ENCODE results near the gene SERPINB5.

SERPINB5 gene

GRCh38 chr18:63506336-63506646, 29.5 kb downstream of the SERPINB5 start:
- H3K4me1 ChIP-seq (ENCODE audit: insufficient read depth, low read length) = no peaks in the 10 kb centered on the region

GRCh38 chr18:63508596-63508995, 31.8 kb downstream of the SERPINB5 start:
- H3K27ac ChIP-seq (ENCODE audit: low read depth, low read length) = no peak overlapping the region
- no peaks in the 10 kb centered on the region for H3K36me3 ChIP-seq (ENCODE audit: insufficient read depth, low read length)
- H3K4me3 ChIP-seq (ENCODE audit: low read depth in 1 of 2, low read length in 2 of 2) = no peak overlapping the region
- H3K9ac ChIP-seq (ENCODE audit: low read length) = no peak overlapping the region
- no peaks in the 10 kb centered on the region for H3K4me1 ChIP-seq (ENCODE audit: insufficient read depth, low read length)
- no peaks in the 10 kb centered on the region for H3K9me3 ChIP-seq (ENCODE audit: low read length)
- H3K27me3 ChIP-seq (ENCODE audit: control insufficient read depth in 1 of 2, insufficient read depth in 2 of 2, low read length in 2 of 2) = no peaks in the 10 kb centered on the region

More at GRCh38 chr18:63506336-63506646, 29.5 kb downstream of the SERPINB5 start:
- Histone ChIP-seq H3K9ac (ENCODE audit: low read length) (no peak overlapping the region), H3K36me3 (ENCODE audit: insufficient read depth, low read length) (no peaks in the 10 kb centered on the region), H3K4me3 (ENCODE audit: low read depth in 1 of 2, low read length in 2 of 2) (no peak overlapping the region), H3K27me3 (ENCODE audit: control insufficient read depth in 1 of 2, insufficient read depth in 2 of 2, low read length in 2 of 2) (no peaks in the 10 kb centered on the region), H3K9me3 (ENCODE audit: low read length) (no peaks in the 10 kb centered on the region), H3K27ac (ENCODE audit: low read depth, low read length) (no peak overlapping the region)

DNA sequence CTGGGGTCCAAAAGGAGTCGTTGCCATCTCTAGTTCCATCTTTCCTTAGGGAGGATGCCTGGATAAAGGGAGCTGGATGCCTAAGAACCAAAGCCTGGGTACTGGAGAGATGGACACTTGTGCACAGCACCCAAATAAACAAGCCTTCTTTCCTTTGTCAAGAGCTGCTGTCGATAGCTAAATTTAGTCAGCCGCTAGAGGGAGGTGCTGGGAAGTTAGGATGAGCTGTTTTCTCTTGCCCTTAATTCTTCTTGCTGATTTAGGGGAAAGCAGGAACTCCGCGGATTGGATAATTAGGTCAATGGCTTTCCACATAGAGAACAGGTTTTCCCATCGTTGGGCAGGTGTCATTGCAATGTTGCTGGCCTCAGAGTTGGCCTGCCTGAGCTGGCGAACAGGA, 34.5 kb downstream of the SERPINB5 start:
- no peak overlapping the region for H3K27ac ChIP-seq (ENCODE audit: low read depth, low read length)
- no peaks in the 10 kb centered on the region for H3K36me3 ChIP-seq (ENCODE audit: insufficient read depth, low read length)
- H3K9me3 ChIP-seq (ENCODE audit: low read length) = no peaks in the 10 kb centered on the region
- H3K27me3 ChIP-seq (ENCODE audit: control insufficient read depth in 1 of 2, insufficient read depth in 2 of 2, low read length in 2 of 2) = no peaks in the 10 kb centered on the region
- H3K4me1 ChIP-seq (ENCODE audit: insufficient read depth, low read length) = no peaks in the 10 kb centered on the region
- no peak overlapping the region for H3K4me3 ChIP-seq (ENCODE audit: low read depth in 1 of 2, low read length in 2 of 2)
- no peak overlapping the region for H3K9ac ChIP-seq (ENCODE audit: low read length)

DNA sequence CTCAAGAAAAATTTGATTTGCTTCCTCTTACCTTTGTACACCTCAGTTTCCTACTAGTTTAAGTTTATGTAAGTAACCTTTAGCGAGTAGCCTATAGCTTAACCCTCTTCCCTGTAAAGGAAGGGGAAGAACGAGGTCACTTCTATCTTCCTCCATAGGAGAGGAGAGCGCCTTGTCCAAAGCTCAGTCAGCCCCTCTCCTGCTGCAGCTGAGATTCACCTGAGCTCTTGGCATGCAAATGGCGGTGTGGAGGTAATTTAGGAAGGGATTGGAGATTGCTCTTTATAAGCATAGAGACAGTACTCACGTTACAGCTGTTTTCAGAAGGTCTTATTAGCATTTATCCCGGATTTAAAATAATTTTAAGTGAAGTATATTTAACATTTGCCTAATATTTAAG, 37.6 kb downstream of the SERPINB5 start:
- Histone ChIP-seq H3K9ac (ENCODE audit: low read length) (no peak overlapping the region), H3K9me3 (ENCODE audit: low read length) (no peaks in the 10 kb centered on the region), H3K36me3 (ENCODE audit: insufficient read depth, low read length) (no peaks in the 10 kb centered on the region), H3K27ac (ENCODE audit: low read depth, low read length) (no peak overlapping the region), H3K27me3 (ENCODE audit: control insufficient read depth in 1 of 2, insufficient read depth in 2 of 2, low read length in 2 of 2) (no peaks in the 10 kb centered on the region), H3K4me1 (ENCODE audit: insufficient read depth, low read length) (peaks cover 6% of the 10 kb centered on the region), H3K4me3 (ENCODE audit: low read depth in 1 of 2, low read length in 2 of 2) (no peak overlapping the region)

- Histone ChIP-seq H3K4me3 (ENCODE audit: low read depth in 1 of 2, low read length in 2 of 2) (no peak overlapping the region), H3K27me3 (ENCODE audit: control insufficient read depth in 1 of 2, insufficient read depth in 2 of 2, low read length in 2 of 2) (no peaks in the 10 kb centered on the region), H3K9ac (ENCODE audit: low read length) (no peak overlapping the region), H3K36me3 (ENCODE audit: insufficient read depth, low read length) (no peaks in the 10 kb centered on the region), H3K27ac (ENCODE audit: low read depth, low read length) (no peak overlapping the region), H3K9me3 (ENCODE audit: low read length) (no peaks in the 10 kb centered on the region), H3K4me1 (ENCODE audit: insufficient read depth, low read length) (peaks cover 6% of the 10 kb centered on the region)
Measured at GRCh38 chr18:63514888-63515678, 38.3 kb downstream of the SERPINB5 start.

DNA sequence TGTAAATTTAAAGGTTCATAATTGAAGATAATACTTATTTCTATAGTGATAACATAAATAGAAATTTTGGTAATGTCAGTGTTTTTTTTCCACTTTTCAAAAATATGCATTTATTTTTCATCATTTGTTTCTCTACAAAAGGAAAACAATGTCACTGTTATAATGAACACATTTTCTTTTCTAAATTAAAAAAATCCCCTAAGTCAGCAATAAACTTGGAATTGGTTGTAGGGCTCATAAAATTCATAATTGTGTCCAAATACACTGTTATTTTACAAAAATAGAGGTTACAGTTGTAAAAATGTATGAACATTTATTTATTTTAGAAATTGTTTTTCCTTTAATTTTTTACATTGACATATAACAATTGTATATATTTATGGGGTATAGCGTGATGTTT, 39.0 kb downstream of the SERPINB5 start:
- Histone ChIP-seq H3K4me3 (ENCODE audit: low read depth in 1 of 2, low read length in 2 of 2) (no peak overlapping the region), H3K9me3 (ENCODE audit: low read length) (no peaks in the 10 kb centered on the region), H3K4me1 (ENCODE audit: insufficient read depth, low read length) (peaks cover 6% of the 10 kb centered on the region), H3K27ac (ENCODE audit: low read depth, low read length) (no peak overlapping the region), H3K27me3 (ENCODE audit: control insufficient read depth in 1 of 2, insufficient read depth in 2 of 2, low read length in 2 of 2) (no peaks in the 10 kb centered on the region), H3K9ac (ENCODE audit: low read length) (no peak overlapping the region), H3K36me3 (ENCODE audit: insufficient read depth, low read length) (no peaks in the 10 kb centered on the region)

GRCh38 chr18:63518178-63519012, 41.6 kb downstream of the SERPINB5 start:
- peaks cover 6% of the 10 kb centered on the region for H3K4me1 ChIP-seq (ENCODE audit: insufficient read depth, low read length)
- no peak overlapping the region for H3K9ac ChIP-seq (ENCODE audit: low read length)
- no peaks in the 10 kb centered on the region for H3K9me3 ChIP-seq (ENCODE audit: low read length)
- no peaks in the 10 kb centered on the region for H3K27me3 ChIP-seq (ENCODE audit: control insufficient read depth in 1 of 2, insufficient read depth in 2 of 2, low read length in 2 of 2)
- H3K4me3 ChIP-seq (ENCODE audit: low read depth in 1 of 2, low read length in 2 of 2) = no peak overlapping the region
- H3K36me3 ChIP-seq (ENCODE audit: insufficient read depth, low read length) = no peaks in the 10 kb centered on the region
- no peak overlapping the region for H3K27ac ChIP-seq (ENCODE audit: low read depth, low read length)

DNA sequence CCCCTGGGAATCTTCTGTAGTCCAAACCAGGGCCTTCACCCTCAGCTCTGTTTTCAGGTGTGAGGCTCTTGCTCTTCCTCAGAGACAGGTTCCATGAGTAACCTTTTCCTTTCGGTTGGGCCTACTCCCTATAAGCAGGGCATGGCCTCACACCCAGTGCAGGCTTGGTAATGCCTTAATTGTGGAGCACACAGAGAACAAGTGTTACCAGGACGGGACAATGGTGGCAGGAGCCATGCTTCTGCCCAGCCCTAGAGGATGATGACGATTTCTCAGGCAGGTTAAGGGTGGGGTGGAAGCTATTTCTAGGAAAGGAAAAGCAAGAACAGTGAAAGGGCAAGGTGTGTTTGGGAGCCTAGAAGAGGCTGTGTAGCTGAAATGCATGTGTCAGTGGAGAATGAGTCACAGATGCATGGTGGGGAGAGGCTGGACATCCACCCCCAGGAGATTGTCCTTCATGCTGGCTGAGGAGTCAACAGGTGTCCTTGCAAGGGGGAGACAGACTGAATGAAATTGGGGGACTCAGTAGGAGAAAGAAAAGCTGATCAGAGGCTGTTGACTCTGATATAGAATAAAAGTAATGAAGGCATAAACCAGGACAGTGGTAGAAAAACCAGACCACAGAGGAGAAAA, 43.4 kb downstream of the SERPINB5 start:
- Histone ChIP-seq H3K27ac (ENCODE audit: low read depth, low read length) (no peak overlapping the region), H3K36me3 (ENCODE audit: insufficient read depth, low read length) (no peaks in the 10 kb centered on the region), H3K4me1 (ENCODE audit: insufficient read depth, low read length) (peaks cover 6% of the 10 kb centered on the region), H3K27me3 (ENCODE audit: control insufficient read depth in 1 of 2, insufficient read depth in 2 of 2, low read length in 2 of 2) (no peaks in the 10 kb centered on the region), H3K4me3 (ENCODE audit: low read depth in 1 of 2, low read length in 2 of 2) (no peak overlapping the region), H3K9ac (ENCODE audit: low read length) (no peak overlapping the region), H3K9me3 (ENCODE audit: low read length) (no peaks in the 10 kb centered on the region)

- no peak overlapping the region for H3K4me3 ChIP-seq (ENCODE audit: low read depth in 1 of 2, low read length in 2 of 2)
- H3K36me3 ChIP-seq (ENCODE audit: insufficient read depth, low read length) = no peaks in the 10 kb centered on the region
- H3K27ac ChIP-seq (ENCODE audit: low read depth, low read length) = no peak overlapping the region
- no peaks in the 10 kb centered on the region for H3K27me3 ChIP-seq (ENCODE audit: control insufficient read depth in 1 of 2, insufficient read depth in 2 of 2, low read length in 2 of 2)
- no peaks in the 10 kb centered on the region for H3K9me3 ChIP-seq (ENCODE audit: low read length)
- no peaks in the 10 kb centered on the region for H3K4me1 ChIP-seq (ENCODE audit: insufficient read depth, low read length)
- no peak overlapping the region for H3K9ac ChIP-seq (ENCODE audit: low read length)
Measured at GRCh38 chr18:63523660-63524059, 46.9 kb downstream of the SERPINB5 start.

- Histone ChIP-seq H3K27me3 (ENCODE audit: control insufficient read depth in 1 of 2, insufficient read depth in 2 of 2, low read length in 2 of 2) (no peaks in the 10 kb centered on the region), H3K9me3 (ENCODE audit: low read length) (no peaks in the 10 kb centered on the region), H3K4me1 (ENCODE audit: insufficient read depth, low read length) (no peaks in the 10 kb centered on the region), H3K27ac (ENCODE audit: low read depth, low read length) (no peak overlapping the region), H3K36me3 (ENCODE audit: insufficient read depth, low read length) (no peaks in the 10 kb centered on the region), H3K4me3 (ENCODE audit: low read depth in 1 of 2, low read length in 2 of 2) (no peak overlapping the region), H3K9ac (ENCODE audit: low read length) (no peak overlapping the region)
Measured at GRCh38 chr18:63527251-63527650, 50.5 kb downstream of the SERPINB5 start.

GRCh38 chr18:63528863-63529492, 52.2 kb downstream of the SERPINB5 start:
- Histone ChIP-seq H3K36me3 (ENCODE audit: insufficient read depth, low read length) (no peaks in the 10 kb centered on the region), H3K9ac (ENCODE audit: low read length) (no peak overlapping the region), H3K4me3 (ENCODE audit: low read depth in 1 of 2, low read length in 2 of 2) (no peak overlapping the region), H3K27ac (ENCODE audit: low read depth, low read length) (no peak overlapping the region), H3K9me3 (ENCODE audit: low read length) (no peaks in the 10 kb centered on the region), H3K27me3 (ENCODE audit: control insufficient read depth in 1 of 2, insufficient read depth in 2 of 2, low read length in 2 of 2) (no peaks in the 10 kb centered on the region), H3K4me1 (ENCODE audit: insufficient read depth, low read length) (no peaks in the 10 kb centered on the region)
